GM12873 (cell line): ENCODE measurements around the gene RGS3.

Experiments
- TF ChIP-seq, protein P1 (sequence below): IDR thresholded peaks from 2 replicates; pipeline ENCODE4 v1.5.1; 2012; ENCODE audit warnings: low read depth, mild to moderate bottlenecking, moderate library complexity, low read length, control low read depth; ENCODE audit not compliant: insufficient read depth; ENCODE audit errors: missing control alignments

The RGS3 gene

DNA sequence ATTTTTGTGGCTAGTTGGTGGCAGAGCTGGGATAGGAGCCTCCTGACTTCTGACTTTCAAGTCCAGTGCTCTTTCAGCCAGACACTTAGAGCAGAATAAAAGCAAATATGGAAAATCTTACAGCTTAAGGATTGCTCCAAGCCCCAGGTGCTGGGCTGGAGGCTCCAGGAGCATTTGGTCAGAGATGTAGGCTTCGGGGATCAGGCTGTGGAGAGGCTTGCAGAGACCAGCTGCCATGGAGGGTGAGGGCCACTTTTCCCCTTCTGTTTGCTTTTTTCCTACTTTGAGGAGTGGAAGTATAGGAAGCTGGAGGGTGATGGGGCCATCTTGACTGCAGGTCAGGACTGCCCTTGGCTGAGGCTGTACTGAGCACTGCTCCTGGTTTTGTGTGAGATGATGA lies 58.9 kb downstream of the RGS3 start:
- TF ChIP-seq, protein P1, sequence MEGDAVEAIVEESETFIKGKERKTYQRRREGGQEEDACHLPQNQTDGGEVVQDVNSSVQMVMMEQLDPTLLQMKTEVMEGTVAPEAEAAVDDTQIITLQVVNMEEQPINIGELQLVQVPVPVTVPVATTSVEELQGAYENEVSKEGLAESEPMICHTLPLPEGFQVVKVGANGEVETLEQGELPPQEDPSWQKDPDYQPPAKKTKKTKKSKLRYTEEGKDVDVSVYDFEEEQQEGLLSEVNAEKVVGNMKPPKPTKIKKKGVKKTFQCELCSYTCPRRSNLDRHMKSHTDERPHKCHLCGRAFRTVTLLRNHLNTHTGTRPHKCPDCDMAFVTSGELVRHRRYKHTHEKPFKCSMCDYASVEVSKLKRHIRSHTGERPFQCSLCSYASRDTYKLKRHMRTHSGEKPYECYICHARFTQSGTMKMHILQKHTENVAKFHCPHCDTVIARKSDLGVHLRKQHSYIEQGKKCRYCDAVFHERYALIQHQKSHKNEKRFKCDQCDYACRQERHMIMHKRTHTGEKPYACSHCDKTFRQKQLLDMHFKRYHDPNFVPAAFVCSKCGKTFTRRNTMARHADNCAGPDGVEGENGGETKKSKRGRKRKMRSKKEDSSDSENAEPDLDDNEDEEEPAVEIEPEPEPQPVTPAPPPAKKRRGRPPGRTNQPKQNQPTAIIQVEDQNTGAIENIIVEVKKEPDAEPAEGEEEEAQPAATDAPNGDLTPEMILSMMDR = no peak

DNA sequence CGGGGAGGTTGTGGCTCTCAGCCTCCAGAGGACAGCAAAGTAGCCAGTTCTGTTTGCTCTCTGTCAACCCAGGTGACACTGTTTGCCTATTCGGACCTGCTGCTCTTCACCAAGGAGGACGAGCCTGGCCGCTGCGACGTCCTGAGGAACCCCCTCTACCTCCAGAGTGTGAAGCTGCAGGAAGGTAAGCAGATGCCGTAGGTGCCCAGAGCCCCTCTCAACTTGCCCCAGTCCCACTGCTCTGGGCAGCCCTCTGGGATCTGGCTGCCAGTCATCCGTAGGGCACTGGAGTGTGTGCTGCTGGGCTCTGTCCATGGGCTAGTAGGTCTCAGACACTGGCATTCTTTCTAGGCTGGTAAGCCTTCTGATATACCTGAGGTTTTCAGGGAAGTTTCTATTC lies 59.3 kb downstream of the RGS3 start:
- TF ChIP-seq, protein P1 = no peak

DNA sequence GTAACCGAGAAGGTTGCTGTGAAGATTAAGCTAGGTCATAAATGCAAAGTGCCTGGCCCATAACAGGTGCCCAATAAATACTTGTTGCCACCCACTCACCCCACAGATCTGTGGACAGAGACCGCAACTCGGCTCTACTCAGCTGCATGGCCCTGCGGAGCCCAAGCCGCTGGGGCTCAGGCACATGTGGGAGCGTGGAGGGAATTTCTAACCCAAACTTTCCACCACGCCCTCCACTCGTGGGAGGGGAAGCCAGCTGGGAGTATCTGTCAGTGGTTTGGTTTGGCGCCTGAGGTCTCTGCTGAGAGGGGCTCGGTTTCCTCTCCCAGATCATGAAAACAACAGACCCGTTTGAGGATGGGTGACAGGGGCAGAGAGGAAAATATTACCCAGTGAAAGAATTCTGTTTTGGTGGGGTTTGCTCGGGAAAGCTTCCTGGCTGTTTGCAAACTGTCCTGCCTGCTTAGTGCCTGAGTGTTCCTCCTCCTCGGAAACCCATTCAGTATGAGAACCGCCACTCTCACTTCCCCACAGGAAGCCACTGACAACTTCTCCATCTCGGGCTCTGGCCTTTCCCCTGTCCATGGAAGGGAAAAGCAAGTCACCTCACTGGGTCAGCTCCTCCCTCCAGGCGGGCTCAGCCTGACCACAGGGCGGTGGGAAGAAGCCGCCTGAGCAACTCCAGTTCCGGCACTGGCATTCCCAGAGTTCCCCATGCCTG lies 60.1 kb downstream of the RGS3 start:
- TF ChIP-seq, protein P1 = no peak

DNA sequence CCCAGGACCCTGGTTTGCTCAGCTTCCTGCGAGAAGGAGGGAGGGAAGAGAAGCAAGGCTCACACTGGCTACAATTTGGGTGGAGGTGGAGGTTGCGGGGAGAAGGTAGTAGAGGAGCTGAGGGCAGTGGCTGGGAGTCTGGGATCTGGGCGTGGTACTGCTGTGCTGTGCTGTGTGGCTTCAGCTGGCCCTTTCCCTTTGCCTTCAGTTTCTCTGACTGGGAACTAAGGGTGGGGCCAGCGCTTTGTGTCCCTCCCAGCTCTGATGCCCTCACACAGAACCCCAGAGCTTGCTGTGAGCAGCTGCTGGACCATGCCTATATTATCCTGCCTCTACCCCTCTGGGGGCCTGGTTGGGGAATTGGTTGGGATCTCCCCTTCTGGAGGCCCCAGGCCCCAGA lies 60.9 kb downstream of the RGS3 start:
- TF ChIP-seq, protein P1 = no peak

DNA sequence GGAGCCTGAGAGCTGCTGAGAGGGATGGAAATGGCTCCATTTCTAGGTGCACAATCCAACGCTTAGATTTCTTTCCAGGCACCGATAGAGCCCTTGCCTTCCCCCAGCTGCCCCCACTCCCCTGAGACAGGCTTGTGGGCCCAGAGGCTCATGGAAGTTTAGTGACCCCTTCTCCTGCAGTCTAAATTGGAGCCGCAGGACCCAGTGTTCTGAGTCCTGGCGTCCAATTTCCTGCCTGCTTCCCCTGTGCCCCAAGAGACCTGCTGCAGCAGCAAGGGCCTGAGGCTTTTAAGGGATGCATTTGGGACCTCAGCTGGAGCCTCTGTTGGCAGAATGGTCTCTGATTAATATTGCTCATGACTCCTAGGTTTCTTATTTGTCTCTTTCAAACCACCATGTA lies 61.7 kb downstream of the RGS3 start:
- TF ChIP-seq, protein P1 = no peak

DNA sequence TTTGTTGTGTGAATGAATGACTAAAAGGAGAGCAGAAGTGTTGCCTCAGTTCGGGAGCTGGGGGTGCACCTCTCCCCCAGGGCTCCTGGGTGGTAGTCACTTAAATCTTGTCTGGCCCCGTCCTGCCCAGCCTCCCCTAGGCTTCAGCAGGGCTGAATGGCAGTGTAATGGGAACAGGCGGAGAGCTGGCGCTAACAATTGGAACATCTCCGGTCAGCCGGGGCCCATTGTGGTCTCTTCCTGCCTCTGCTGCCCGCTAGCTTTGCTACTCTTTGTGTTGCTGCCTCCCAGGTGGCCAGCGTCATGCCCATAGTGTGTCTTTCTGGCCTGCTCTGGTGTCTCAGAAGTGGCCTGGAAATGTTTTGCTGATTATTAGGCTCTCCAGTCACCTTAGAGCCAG lies 62.3 kb downstream of the RGS3 start:
- TF ChIP-seq, protein P1 = no peak

DNA sequence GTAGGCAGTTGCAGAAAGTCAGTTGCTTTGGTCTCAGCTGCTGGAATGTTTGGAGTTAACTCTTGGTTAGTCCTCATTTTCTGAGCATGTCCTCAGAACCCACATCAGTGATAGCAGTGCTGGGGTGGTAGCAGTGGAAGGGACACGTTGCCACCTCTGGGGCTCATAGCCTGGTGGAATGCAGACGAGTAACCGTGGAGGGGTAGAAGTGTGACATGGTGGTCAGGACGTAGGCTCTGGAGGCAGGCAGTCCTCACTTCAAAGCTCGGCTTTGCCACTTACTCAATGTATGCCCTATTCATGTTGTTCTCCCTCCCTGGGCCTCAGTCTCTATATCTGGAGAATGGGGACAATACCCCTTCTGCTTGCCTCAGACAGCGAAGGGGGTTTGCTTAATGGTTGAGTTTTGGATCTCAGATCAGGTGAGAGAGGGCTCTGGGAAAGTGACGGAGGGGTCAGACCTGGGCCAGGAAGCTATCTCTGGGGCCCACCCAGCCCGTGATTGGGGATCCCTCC lies 62.8 kb downstream of the RGS3 start:
- TF ChIP-seq, protein P1 = no peak

DNA sequence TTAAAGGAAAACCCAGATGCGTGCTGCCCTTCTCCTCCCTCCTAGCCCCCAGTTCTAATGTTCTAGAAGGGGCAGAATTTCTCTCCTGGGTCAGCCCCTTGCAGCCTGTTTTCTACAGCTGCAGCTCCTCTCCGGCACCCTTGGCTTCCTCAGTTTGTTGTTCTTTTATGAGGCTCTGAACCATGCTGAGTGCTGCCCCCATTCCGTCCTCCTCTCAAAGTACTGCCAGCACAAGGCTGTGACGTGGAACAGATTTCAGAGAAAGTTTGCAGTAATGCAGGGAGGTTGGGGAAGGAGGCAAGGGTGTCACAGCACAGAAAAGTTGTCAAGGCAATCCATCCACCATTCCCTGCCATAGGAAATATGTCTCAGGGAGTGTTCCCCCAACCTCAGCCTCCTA lies 63.3 kb downstream of the RGS3 start:
- TF ChIP-seq, protein P1 = no peak
